HG02970 (cell line): ENCODE data around the gene TBC1D14.
"Not testable (repeated sequence)": the region's sequence is repeated elsewhere in the genome, so short reads cannot be mapped to it uniquely, and the experiment has no call there.

Source experiments
- ATAC-seq: cut with Tn5 transposase; IDR thresholded peaks from one replicate; pipeline ENCODE4 v1.9.1; 2021; ENCODE audit warnings: mild to moderate bottlenecking, moderate library complexity, moderate number of reproducible peaks; ENCODE audit not compliant: unreplicated experiment, low FRiP score

Gene TBC1D14

GRCh38 chr4:6908432-6909112 is 1.1 kb upstream of the TBC1D14 start:
- ATAC-seq, result no peak

GRCh38 chr4:6909970-6910339 is 329 bp downstream of the TBC1D14 start:
- peak; percentile 33 for ATAC-seq

GRCh38 chr4:6910340-6910959 is 824 bp downstream of the TBC1D14 start:
- no peak for ATAC-seq

- ATAC-seq, result no peak
These were observed 1.6 kb downstream of the TBC1D14 start for GRCh38 chr4:6910960-6911874.

- ATAC-seq, result not testable (repeated sequence)
These were observed 2.3 kb downstream of the TBC1D14 start for GRCh38 chr4:6911917-6912316.

GRCh38 chr4:6912441-6912840 is 2.8 kb downstream of the TBC1D14 start:
- ATAC-seq, result no peak

- no peak for ATAC-seq
These were observed 3.8 kb downstream of the TBC1D14 start for GRCh38 chr4:6913350-6913905.

GRCh38 chr4:6914448-6914847 is 4.8 kb downstream of the TBC1D14 start:
- no peak for ATAC-seq

- no peak for ATAC-seq
These were observed 5.7 kb downstream of the TBC1D14 start for GRCh38 chr4:6915041-6916005.

- ATAC-seq, result no peak
These were observed 6.5 kb downstream of the TBC1D14 start for GRCh38 chr4:6916069-6916586.

- ATAC-seq, result no peak
These were observed 7.2 kb downstream of the TBC1D14 start for GRCh38 chr4:6916587-6917460.

GRCh38 chr4:6917461-6918271 is 8.0 kb downstream of the TBC1D14 start:
- ATAC-seq, result no peak

GRCh38 chr4:6918338-6918737 is 8.7 kb downstream of the TBC1D14 start:
- no peak for ATAC-seq

GRCh38 chr4:6920171-6920570 is 10.5 kb downstream of the TBC1D14 start:
- no peak for ATAC-seq

- ATAC-seq, result no peak
These were observed 13.9 kb downstream of the TBC1D14 start for GRCh38 chr4:6923507-6923906.

- ATAC-seq, result no peak
These were observed 14.7 kb downstream of the TBC1D14 start for GRCh38 chr4:6924361-6924779.

GRCh38 chr4:6925357-6925836 is 15.8 kb downstream of the TBC1D14 start:
- ATAC-seq, result no peak

- no peak for ATAC-seq
These were observed 16.5 kb downstream of the TBC1D14 start for GRCh38 chr4:6926081-6926480.
